ENCODE data around the gene PTGIS.

DNA sequence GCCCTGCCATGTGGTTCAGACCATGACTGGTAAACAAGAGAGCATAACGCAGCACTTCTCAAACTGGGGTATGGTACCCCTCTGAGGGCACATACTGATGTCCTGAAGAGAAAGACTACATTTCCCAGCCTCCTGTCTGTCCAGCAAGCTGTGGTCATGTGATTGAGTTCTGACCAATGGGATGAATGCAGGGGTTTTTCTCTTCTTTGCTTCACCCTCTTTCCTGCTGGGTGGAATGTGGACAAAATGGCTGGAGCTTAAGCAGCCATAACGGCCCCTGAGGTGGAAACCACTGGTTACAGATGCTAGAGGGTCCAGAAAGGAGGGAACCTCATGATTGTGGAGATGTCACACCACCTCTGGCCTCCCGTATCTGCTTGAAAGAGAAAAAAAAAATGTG lies 66.0 kb downstream of the PTGIS start:
- TF ChIP-seq, protein P1, sequence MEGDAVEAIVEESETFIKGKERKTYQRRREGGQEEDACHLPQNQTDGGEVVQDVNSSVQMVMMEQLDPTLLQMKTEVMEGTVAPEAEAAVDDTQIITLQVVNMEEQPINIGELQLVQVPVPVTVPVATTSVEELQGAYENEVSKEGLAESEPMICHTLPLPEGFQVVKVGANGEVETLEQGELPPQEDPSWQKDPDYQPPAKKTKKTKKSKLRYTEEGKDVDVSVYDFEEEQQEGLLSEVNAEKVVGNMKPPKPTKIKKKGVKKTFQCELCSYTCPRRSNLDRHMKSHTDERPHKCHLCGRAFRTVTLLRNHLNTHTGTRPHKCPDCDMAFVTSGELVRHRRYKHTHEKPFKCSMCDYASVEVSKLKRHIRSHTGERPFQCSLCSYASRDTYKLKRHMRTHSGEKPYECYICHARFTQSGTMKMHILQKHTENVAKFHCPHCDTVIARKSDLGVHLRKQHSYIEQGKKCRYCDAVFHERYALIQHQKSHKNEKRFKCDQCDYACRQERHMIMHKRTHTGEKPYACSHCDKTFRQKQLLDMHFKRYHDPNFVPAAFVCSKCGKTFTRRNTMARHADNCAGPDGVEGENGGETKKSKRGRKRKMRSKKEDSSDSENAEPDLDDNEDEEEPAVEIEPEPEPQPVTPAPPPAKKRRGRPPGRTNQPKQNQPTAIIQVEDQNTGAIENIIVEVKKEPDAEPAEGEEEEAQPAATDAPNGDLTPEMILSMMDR (IDR thresholded peaks at IDR 0.05) = no peak
- no peak for TF ChIP-seq POLR2A (IDR thresholded peaks at IDR 0.05)
- TF ChIP-seq POLR2AphosphoS5 (IDR thresholded peaks at IDR 0.05) = no peak
